D721Med (cell line): ENCODE results near the gene EPHA4.

ENCODE experiments used
- DNase-seq: peaks from one replicate; pipeline ENCODE4 v3.0.0; 2011; ENCODE audit warnings: low spot score; ENCODE audit not compliant: insufficient read length
- FAIRE-seq: peaks from 2 replicates; lab custom pipeline; 2011; peaks lifted over from hg19 to GRCh38; lab: Jason Lieb, UNC
- CTCF ChIP-seq: IDR thresholded peaks from 2 replicates; pipeline ENCODE4 v1.5.1; 2012; ENCODE audit warnings: mild to moderate bottlenecking, control low read depth; ENCODE audit not compliant: insufficient read depth; ENCODE audit errors: missing control alignments

EPHA4 gene

DNA sequence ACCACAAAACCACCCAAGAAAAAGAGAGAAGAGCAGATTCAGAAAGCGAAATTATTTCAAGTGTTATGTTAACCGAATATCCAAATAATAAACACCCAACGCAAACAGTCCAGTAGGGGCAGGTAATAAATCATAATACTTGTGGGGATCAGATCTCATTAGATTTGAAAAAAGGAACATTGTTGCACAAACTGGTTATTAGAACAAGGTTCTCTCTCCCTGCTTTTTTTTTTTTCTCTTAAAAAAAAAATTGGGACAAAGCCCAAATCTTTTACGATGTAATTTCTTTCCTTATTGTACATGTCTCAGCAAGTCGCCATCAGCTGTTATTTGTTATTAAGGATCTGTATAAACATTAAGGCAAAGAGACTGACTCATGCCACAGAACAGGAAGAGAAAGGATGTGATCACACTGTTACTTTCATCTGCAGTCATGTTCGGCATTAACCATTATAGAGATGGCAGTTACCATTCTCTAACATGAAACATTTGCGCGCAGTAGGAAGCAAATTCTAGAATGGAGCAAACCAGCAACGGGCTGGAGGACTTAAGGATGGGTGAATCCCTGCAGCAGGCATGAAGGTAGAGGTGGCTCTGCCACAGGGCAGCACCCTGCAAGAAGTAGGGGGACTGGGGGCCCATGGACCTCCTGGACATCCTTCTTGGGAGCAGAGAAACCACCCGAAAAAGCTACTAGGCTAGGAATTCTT is 42.0 kb downstream of the EPHA4 start:
- TF ChIP-seq CTCF: no peak
- DNase-seq (no peak), FAIRE-seq (no peak)

- TF ChIP-seq CTCF: no peak
- no peak for FAIRE-seq
- DNase-seq: no peak
Measured at GRCh38 chr2:221529177-221529942, 42.7 kb downstream of the EPHA4 start.

DNA sequence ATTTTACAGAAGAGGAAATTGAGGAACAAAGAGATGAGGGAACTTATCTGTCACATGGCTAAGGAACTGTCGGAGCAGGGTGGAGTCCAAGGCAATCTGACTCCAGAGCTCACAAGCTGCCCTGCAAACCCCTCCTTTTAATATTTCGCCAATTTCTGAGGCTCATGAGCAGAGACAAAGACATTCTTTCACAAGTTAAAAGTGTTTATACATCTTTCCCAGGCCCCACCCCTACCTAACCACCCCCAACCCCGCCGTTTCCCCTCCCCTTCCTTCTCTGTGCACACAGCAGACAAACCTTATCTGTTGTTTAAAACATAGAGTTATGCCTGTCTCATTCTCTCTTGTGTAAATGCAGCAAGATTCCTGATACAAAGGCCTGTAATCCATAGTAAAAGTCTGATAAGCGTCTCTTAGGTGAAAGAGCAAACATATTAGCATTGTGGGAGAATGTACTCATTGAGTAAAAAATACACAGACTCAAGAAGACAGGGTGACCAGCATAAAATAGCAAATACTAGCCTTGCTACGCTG is 44.3 kb downstream of the EPHA4 start:
- DNase-seq: no peak
- no peak for TF ChIP-seq CTCF
- FAIRE-seq: no peak

DNA sequence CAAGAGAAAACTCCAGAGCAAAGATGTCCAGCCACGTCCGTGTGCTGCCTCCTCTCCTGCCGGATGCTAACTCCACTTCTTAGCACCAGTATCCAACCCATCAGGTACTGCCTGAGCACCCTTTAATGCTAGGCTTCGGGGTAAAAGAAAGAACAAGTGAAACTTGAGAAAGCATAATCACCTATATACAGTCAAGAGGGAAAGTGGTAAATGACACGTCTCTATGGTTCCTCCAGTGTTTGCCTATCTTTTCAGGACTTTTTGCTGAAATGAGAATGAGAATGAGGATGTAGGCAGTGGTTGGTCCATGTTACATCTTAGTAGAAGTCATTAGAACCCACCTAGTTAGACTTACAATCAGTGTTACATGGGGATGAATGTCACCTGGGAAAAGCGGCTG is 47.9 kb downstream of the EPHA4 start:
- FAIRE-seq: no peak
- DNase-seq: no peak
- TF ChIP-seq CTCF: no peak

DNA sequence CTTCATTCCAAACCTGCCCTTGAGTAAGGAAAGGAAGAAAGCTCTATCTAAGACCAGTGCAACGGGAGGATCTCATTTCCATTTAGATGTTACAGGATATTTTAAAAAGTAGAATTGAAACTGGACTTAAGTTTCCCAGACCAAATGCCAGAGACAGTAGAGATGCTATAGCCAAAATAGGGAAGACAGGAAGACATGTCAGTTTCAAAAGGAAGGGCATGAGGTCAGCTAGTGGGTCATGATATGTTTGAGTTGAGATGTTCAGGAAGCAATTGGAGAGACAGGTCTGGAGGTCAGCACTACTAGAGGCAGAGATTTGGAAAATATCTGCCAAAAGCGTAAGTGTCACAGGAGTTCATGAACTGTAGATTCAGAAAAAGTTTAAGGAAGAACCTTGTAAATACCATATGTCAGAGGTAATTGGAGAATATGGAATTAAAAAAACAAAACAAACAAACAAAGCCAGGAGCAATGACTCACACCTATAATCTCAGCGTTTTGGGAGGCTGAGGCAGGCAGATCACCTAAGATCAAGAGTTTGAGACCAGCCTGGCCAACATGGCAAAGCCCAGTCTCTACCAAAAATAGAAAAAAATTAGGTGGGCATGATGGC is 50.8 kb downstream of the EPHA4 start:
- no peak for FAIRE-seq
- TF ChIP-seq CTCF: no peak
- no peak for DNase-seq

- TF ChIP-seq CTCF: no peak
- DNase-seq (no peak), FAIRE-seq (no peak)
Measured at GRCh38 chr2:221518935-221519625, 53.0 kb downstream of the EPHA4 start.
